ENCODE measurements around the gene DISP2.

DISP2 gene

GRCh38 chr15:40392986-40393948, 35.2 kb downstream of the DISP2 start:
- DNase-seq, result no peak

- no peak for DNase-seq
Measured at GRCh38 chr15:40397688-40398412, 39.8 kb downstream of the DISP2 start.

GRCh38 chr15:40398413-40398873, 40.4 kb downstream of the DISP2 start:
- peak; percentile 62 for DNase-seq

DNA sequence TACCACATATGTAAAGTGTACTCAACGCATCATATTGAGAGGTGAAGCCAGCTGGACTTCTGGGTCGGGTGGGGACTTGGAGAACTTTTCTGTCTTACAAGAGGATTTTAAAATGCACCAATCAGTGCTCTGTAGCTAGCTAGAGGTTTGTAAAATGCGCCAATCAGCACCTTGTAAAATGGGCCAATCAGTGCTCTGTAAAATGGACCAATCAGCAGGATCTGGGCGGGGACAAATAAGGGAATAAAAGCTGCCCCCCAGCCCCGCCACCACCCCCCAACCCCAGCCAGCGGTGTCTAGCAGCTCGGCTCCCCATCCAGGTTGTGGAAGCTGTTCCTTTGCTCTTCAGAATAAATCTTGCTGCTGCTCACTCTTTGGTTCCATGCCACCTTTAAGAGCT, 41.4 kb downstream of the DISP2 start:
- no peak for DNase-seq

DNA sequence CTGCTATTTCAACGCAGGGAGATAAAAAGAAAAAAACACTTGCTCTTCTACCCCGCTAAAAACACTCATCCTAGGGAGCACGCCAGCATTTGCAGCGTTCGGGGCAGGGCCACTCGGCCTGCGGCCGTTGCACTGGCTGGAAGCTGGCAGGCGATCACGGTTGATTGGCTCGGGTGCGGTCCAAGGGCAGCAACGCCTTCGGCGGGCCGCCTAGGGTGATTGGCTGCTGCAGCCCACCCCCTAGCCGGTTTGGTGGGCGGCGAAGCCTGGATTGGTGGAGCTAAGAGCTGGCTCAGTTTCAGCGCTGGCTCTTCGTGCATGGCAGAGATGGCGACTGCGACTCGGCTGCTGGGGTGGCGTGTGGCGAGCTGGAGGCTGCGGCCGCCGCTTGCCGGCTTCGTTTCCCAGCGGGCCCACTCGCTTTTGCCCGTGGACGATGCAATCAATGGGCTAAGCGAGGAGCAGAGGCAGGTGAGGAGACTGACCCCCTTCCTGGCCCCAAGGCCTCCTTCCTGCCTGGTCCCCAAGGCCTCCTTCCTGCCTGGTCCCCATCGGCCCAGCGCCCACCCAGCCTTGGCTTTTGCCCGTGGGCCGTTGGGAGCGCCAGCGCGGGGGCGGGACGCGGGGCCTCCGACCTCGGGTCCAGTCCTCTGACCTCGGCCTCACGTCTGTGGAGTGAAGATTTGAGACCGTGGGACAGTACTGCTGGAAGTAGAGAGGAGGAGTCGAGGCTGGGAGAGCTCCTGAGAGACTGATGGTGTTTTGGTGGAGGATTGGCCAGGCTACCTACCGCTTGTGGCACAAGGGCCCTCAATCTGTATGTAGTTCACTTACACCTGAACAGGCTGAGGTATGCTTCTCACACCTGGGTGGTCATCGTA, 47.7 kb downstream of the DISP2 start, which contains the start of gene IVD:
IVD (plus strand) TSS at position 295 of the 881 bp plus-strand sequence; CDS start at position 328, 33 bp downstream.
- peak; percentile 95 for DNase-seq

GRCh38 chr15:40407330-40407990, 49.4 kb downstream of the DISP2 start:
- peak; percentile 19 for DNase-seq

GRCh38 chr15:40409366-40409765, 51.3 kb downstream of the DISP2 start:
- peak; percentile 12 for DNase-seq

DNA sequence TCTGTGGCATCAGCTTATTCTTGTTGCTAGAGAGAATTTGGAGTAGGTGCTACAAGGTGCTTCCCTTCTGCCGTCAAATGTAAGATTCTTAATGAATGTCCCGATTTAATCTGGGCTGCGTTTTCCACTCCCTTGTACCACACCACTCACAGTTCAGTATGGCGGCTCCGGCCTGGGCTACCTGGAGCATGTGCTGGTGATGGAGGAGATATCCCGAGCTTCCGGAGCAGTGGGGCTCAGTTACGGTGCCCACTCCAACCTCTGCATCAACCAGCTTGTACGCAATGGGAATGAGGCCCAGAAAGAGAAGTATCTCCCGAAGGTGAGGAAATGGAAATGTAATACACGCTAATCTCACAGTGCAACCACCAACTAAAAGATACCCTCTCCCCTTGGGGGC, 52.5 kb downstream of the DISP2 start:
- DNase-seq, result no peak

DNA sequence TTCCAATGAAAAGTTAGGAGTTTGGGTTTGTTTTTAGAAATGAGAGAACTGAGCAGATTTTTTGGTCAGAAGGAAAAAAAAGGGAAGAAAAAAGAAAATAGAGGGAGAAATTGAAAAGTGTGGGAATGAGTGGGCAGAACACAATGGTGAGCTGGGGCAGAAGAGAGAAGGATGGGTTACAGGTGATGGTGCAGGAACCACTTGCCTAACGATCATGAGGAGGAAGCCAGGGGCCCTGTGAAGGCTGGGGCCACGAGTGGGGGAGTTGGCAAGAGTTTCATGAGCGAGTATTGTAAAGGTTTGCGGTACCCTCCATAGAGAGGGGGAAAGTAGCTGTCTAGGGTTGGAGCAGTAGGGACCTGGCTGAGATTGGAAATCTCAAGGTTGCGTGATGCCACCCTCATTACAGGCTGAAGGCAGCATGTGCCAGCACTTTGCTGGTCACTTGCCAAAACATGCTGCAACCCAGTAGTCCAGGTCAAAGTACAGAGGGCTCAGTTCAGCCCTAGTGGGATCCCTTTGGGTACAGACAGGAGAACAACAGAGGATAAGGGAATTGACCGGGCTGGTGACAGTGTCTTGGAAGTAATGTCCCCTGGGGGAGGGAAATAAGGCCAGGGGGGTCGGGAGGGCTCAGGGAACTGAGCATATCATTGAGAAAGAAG, 54.2 kb downstream of the DISP2 start:
- DNase-seq, result no peak

DNA sequence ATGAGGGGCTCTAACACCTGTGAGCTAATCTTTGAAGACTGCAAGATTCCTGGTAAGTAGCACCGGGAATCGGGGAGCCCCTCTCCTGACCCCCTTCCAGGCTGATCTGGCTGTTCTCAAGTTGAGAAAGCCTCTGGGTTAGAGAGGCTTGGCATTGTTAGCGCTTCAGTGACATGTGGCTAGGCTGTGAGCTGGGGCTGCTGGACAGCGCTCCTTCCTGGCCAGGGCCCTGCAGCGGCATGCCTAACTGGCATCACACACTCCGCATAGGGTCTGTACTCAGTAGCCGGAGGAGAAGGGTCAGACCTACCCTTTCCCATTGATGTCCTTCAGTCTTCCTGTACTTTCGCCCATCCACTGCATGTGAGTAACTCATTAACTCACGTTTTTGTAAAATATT, 55.0 kb downstream of the DISP2 start:
- no peak for DNase-seq

- DNase-seq, result no peak
Measured at GRCh38 chr15:40414816-40415215, 56.8 kb downstream of the DISP2 start.

DNA sequence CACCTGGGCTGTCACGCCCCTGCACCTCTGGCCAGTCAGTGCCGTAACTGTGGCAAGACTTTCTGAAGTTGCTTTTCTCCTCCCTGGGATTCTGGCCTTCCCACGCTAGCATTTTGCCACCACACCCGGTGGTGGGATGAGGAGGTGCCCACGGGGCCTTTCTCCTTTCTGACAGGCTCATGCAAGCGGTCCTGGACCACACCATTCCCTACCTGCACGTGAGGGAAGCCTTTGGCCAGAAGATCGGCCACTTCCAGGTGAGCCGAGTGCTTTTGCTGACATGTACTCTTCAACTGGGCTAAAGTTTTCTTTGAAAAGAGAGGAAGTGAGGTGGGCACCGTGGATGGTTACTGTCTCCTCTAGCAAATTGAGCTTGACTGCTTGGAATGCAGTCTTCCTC, 57.2 kb downstream of the DISP2 start:
- no peak for DNase-seq

DNA sequence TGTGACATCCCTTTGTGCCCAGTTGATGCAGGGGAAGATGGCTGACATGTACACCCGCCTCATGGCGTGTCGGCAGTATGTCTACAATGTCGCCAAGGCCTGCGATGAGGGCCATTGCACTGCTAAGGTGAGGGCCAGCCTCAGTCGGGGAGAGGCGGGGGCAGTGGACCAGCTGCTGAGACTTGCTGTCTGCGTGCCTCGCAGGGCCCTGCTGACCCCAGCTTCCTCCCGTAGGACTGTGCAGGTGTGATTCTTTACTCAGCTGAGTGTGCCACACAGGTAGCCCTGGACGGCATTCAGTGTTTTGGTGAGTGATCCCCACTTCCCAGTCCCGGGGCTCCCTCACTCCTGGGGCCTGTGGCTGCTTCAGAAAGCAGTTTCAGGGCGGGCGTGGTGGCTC, 58.0 kb downstream of the DISP2 start:
- DNase-seq, result no peak

DNA sequence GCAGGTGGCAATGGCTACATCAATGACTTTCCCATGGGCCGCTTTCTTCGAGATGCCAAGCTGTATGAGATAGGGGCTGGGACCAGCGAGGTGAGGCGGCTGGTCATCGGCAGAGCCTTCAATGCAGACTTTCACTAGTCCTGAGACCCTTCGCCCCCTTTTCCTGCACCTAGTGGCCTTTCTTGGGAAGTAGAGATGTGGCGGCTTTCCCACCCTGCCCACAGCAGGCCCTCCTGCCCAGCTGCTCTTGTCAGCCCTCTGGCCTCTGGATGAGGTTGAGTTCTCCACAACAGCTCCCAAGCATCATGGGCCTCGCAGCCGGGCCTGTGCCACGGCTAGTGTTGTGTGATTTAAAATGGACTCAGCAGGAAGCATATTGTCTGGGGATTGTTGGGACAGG, 60.1 kb downstream of the DISP2 start:
- DNase-seq, result no peak

DNA sequence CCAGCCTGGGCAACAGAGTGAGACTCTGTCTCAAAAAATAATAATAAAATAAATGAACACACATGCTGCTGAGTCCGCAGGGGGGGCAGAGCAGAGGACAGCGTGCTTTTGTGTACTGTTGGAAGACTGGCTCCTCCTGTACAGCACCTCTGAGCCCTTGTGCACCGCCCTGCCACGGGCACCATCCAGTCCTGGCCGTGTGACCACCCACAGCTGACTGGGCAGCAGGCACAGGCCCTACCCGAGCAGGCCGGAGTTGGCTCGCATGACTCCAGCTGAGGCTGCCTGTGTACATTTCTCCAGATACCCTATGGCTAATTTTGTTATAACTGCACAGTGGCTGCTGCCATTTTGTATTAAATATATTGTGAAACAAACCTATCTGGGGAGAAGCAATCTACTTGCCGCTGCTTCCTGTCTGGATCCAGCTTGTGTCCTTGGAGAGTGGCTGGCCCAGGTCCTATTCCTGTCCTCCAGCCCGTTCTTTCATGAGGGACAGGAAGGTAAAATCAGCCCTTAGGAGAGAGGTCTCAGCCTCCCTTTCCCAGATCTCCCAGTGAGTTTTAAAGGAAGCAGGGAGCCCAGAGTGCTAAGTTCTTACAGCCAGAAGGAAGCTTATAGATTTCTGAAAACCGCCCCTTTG, 62.2 kb downstream of the DISP2 start:
- DNase-seq, result no peak

GRCh38 chr15:40420793-40421192, 62.8 kb downstream of the DISP2 start:
- no peak for DNase-seq

DNA sequence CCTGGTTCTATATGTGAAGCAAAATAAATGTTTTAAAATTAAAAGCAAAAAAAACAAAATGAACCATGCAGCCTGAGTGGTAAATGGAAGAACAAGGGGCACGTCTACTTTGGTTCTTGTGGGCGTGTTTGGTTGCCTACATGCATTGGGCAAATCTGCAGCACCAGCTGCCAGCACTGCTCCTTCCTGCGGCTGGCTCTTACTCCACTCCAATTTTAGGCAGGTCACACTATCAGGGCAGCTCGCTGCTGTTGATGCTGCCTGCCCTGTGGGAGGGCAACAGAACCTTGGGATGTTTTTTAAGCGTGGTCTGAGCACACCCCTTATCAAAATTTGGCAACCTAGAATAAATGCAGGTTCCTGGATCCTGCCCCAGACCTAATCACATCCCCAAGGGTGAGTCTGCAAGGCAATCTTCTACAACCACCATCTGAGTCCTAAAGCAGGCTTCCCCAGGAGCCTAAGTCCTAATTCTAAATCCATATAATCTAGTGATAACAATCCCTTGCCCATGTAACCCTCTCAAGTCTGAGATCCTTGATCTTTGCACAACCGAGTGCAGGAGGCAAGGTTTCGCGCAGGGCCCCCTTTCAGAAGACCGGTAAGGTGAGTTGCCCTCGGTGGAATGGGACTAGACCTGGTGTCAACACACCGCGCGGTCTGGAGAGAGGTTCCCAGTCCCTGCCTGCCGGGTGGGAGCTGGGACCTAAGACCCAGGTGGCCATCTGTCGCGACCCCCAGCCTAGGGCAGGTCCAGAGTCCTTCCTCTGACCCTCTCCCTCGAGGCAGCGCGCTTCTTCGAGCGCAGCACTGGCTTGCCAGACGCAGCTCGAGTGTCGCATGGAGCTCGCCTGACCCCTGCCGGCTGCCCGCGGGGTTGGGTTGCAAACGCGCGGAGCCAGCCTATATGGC, 63.5 kb downstream of the DISP2 start:
- peak; percentile 81 for DNase-seq

GRCh38 chr15:40424483-40425115, 66.6 kb downstream of the DISP2 start:
- no peak for DNase-seq

- no peak for DNase-seq
Measured at GRCh38 chr15:40425681-40426080, 67.7 kb downstream of the DISP2 start.

Measured in activated CD4-positive, alpha-beta T cell treated with anti-CD3 and anti-CD28 coated beads, Interleukin-2, amount 50 U/mL, for 16 hours (primary cell).